OCI-LY3 (cell line): ENCODE results near the gene YLPM1.

Experiments used
- H2AFZ ChIP-seq: fragments of 200-600, 300-600 bp; shearing (Covaris generic); 2 replicates; pipeline ENCODE4 v1.6.0; 2014; ENCODE audit warnings: antibody characterized with exemption, low read depth, low read length
- H3K27ac ChIP-seq: fragments of 200-600, 300-600 bp; sonication (generic); 2 replicates; pipeline ENCODE4 v1.5.1; 2014; ENCODE audit warnings: mild to moderate bottlenecking, low read length, moderate library complexity, mixed read lengths
- H3K27me3 ChIP-seq: fragments of 200-600, 300-600 bp; sonication (generic); 2 replicates; pipeline ENCODE4 v1.6.1; 2014; ENCODE audit warnings: low read depth, low read length, mixed read lengths
- H3K36me3 ChIP-seq: fragments of 200-600, 300-600 bp; sonication (generic); replicated peaks from 2 replicates; pipeline ENCODE3; 2014; ENCODE audit warnings: low read depth, low read length, mixed read lengths
- H3K4me1 ChIP-seq: fragments of 300-600, 200-600 bp; sonication (generic); 2 replicates; pipeline ENCODE4 v1.6.1; 2014; ENCODE audit warnings: low read length, mixed read lengths
- H3K4me2 ChIP-seq: fragments of 200-600, 300-600 bp; sonication (generic); 2 replicates; pipeline ENCODE4 v1.6.1; 2014; ENCODE audit warnings: low read length, mixed read lengths
- H3K4me3 ChIP-seq: fragments of 300-600, 200-600 bp; sonication (generic); 2 replicates; pipeline ENCODE4 v1.5.1; 2014; ENCODE audit warnings: antibody characterized with exemption, mild to moderate bottlenecking, low read length, moderate library complexity
- H3K79me2 ChIP-seq: fragments of 300-600, 200-600 bp; shearing (Covaris generic); 2 replicates; pipeline ENCODE4 v1.6.1; 2014; ENCODE audit warnings: mild to moderate bottlenecking, low read length, mixed read lengths
- H3K9ac ChIP-seq: fragments of 300-600, 200-600 bp; shearing (Covaris generic); 2 replicates; pipeline ENCODE4 v1.6.0; 2014; ENCODE audit warnings: mild to moderate bottlenecking, low read length, moderate library complexity
- H3K9me3 ChIP-seq: fragments of 200-600, 300-600 bp; shearing (Covaris generic); 2 replicates; pipeline ENCODE4 v1.6.1; 2014; ENCODE audit warnings: low read length, mixed read lengths; ENCODE audit not compliant: insufficient read depth
- H4K20me1 ChIP-seq: fragments of 200-600, 300-600 bp; sonication (generic); 2 replicates; pipeline ENCODE4 v1.6.1; 2016; ENCODE audit warnings: low read length, mixed read lengths; ENCODE audit not compliant: insufficient read depth
- EZH2phosphoT487 ChIP-seq: fragments of 200-600 bp; shearing (Covaris generic); IDR thresholded peaks from 2 replicates; pipeline ENCODE4 v1.6.1; 2018; ENCODE audit warnings: antibody characterized with exemption, mixed run types, low read depth
- TF ChIP-seq, protein P1 (sequence below): fragments of 200-600, 300-600 bp; sonication (generic); IDR thresholded peaks from 2 replicates; pipeline ENCODE4 v1.5.1; 2014; ENCODE audit warnings: antibody characterized with exemption, low read length, low read depth

YLPM1 gene

GRCh38 chr14:74826574-74826973, 63.5 kb downstream of the YLPM1 start:
- no peak overlapping the region for H3K4me2 ChIP-seq
- no peak overlapping the region for H3K27ac ChIP-seq
- H3K36me3 ChIP-seq = peaks cover 46% of the 10 kb centered on the region
- peaks cover 5% of the 10 kb centered on the region; the same call in 1 of the 2 replicates for H3K4me1 ChIP-seq
- no peak for TF ChIP-seq EZH2phosphoT487
- TF ChIP-seq, protein P1, sequence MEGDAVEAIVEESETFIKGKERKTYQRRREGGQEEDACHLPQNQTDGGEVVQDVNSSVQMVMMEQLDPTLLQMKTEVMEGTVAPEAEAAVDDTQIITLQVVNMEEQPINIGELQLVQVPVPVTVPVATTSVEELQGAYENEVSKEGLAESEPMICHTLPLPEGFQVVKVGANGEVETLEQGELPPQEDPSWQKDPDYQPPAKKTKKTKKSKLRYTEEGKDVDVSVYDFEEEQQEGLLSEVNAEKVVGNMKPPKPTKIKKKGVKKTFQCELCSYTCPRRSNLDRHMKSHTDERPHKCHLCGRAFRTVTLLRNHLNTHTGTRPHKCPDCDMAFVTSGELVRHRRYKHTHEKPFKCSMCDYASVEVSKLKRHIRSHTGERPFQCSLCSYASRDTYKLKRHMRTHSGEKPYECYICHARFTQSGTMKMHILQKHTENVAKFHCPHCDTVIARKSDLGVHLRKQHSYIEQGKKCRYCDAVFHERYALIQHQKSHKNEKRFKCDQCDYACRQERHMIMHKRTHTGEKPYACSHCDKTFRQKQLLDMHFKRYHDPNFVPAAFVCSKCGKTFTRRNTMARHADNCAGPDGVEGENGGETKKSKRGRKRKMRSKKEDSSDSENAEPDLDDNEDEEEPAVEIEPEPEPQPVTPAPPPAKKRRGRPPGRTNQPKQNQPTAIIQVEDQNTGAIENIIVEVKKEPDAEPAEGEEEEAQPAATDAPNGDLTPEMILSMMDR = no peak
- no peaks in the 10 kb centered on the region for H3K79me2 ChIP-seq
- no peak overlapping the region for H2AFZ ChIP-seq
- no peak overlapping the region for H3K9ac ChIP-seq
- no peaks in the 10 kb centered on the region for H3K27me3 ChIP-seq
- H4K20me1 ChIP-seq = no peaks in the 10 kb centered on the region
- no peaks in the 10 kb centered on the region for H3K9me3 ChIP-seq
- H3K4me3 ChIP-seq = no peak overlapping the region

DNA sequence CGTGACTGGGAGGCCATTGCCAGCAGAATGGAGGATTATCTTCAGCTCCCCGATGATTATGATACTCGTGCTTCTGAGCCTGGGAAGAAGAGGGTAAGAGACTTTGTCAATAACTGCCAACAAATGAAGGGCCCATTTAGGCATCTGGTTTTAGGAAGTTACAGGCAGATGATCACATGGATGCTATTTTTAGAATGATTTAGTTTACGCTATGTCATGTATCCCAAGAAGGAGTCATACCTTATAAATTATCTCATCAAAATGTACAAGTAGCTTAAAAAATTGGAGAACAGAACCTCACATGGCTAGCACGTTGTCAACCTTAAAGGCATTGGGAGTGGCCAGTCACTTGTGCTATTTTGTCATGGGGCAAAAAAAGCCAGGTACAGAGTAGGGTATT, 66.1 kb downstream of the YLPM1 start:
- no peaks in the 10 kb centered on the region for H3K27me3 ChIP-seq
- no peak overlapping the region for H3K9ac ChIP-seq
- no peak overlapping the region for H2AFZ ChIP-seq
- peaks cover 29% of the 10 kb centered on the region for H3K36me3 ChIP-seq
- H3K9me3 ChIP-seq = no peaks in the 10 kb centered on the region
- no peaks in the 10 kb centered on the region for H4K20me1 ChIP-seq
- no peaks in the 10 kb centered on the region for H3K79me2 ChIP-seq
- peaks cover 5% of the 10 kb centered on the region for H3K4me1 ChIP-seq
- H3K4me2 ChIP-seq = no peak overlapping the region
- TF ChIP-seq, protein P1 = no peak
- TF ChIP-seq EZH2phosphoT487 = no peak
- no peak overlapping the region for H3K4me3 ChIP-seq
- no peak overlapping the region for H3K27ac ChIP-seq

DNA sequence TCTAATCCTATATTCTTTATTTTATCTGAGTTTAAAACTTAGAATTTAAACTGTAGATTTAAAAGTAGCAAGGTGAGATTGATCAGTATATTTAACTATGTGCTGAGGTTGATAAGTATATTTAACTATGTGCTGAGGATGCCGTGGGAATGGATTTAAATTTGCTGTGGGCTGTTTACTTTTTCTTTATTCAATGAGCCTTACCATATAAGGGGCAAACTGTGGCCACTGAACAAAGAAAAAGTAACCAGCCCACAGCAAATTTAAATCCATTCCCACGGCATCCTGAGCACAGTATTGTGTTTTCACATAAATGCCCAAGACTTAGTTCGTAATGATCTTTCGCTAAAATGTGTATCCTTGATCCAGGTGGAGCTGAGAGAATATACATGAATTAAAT, 69.7 kb downstream of the YLPM1 start:
- Histone ChIP-seq H3K36me3 (peaks cover 28% of the 10 kb centered on the region), H3K27me3 (no peaks in the 10 kb centered on the region), H4K20me1 (no peaks in the 10 kb centered on the region), H3K4me1 (peaks cover 35% of the 10 kb centered on the region), H3K4me3 (no peak overlapping the region), H2AFZ (no peak overlapping the region), H3K9me3 (no peaks in the 10 kb centered on the region), H3K27ac (no peak overlapping the region), H3K4me2 (no peak overlapping the region), H3K79me2 (no peaks in the 10 kb centered on the region), H3K9ac (no peak overlapping the region)
- no peak for TF ChIP-seq EZH2phosphoT487
- TF ChIP-seq, protein P1 = no peak

GRCh38 chr14:74834692-74835392, 71.7 kb downstream of the YLPM1 start:
- H3K4me1 ChIP-seq = peaks cover 53% of the 10 kb centered on the region
- TF ChIP-seq EZH2phosphoT487 = no peak
- TF ChIP-seq, protein P1 = no peak
- H3K9me3 ChIP-seq = no peaks in the 10 kb centered on the region
- peak overlapping the region; percentile 78 for H3K27ac ChIP-seq
- H4K20me1 ChIP-seq = no peaks in the 10 kb centered on the region
- H2AFZ ChIP-seq = no peak overlapping the region
- no peaks in the 10 kb centered on the region for H3K27me3 ChIP-seq
- H3K9ac ChIP-seq = no peak overlapping the region
- H3K36me3 ChIP-seq = peaks cover 15% of the 10 kb centered on the region
- H3K79me2 ChIP-seq = peaks cover 4% of the 10 kb centered on the region; the same call in 1 of the 2 replicates
- H3K4me2 ChIP-seq = peak overlapping the region; percentile 73
- H3K4me3 ChIP-seq = peak overlapping the region; percentile 49; the same call in 1 of the 2 replicates
